ENCODE results near the gene MYOM1.

DNA sequence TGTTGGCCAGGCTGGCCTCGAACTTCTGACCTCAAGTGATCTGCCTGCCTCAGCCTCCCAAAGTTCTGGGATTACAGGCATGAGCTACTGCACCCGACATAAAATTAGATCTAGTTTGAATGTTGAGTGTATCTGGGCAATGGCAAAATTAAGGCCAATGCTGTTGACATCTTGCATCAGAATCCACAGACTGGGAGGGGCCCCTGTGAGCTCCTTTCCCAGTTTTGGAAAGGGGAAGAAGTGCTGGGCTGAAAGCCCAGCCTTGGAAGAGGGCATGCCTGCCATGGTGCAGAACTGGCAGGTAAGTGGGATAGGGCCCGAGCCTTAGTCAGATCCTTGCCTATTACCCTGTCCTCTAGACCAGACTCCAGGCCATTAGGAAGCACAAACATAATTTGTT is 4.5 kb upstream of the MYOM1 start:
- TF ChIP-seq, protein P1, sequence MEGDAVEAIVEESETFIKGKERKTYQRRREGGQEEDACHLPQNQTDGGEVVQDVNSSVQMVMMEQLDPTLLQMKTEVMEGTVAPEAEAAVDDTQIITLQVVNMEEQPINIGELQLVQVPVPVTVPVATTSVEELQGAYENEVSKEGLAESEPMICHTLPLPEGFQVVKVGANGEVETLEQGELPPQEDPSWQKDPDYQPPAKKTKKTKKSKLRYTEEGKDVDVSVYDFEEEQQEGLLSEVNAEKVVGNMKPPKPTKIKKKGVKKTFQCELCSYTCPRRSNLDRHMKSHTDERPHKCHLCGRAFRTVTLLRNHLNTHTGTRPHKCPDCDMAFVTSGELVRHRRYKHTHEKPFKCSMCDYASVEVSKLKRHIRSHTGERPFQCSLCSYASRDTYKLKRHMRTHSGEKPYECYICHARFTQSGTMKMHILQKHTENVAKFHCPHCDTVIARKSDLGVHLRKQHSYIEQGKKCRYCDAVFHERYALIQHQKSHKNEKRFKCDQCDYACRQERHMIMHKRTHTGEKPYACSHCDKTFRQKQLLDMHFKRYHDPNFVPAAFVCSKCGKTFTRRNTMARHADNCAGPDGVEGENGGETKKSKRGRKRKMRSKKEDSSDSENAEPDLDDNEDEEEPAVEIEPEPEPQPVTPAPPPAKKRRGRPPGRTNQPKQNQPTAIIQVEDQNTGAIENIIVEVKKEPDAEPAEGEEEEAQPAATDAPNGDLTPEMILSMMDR (conservative IDR thresholded peaks at IDR 0.05; ENCODE audit: low read depth, low read length) = no peak
- TF ChIP-seq EZH2 (IDR thresholded peaks at IDR 0.05; ENCODE audit: borderline replicate concordance, low read depth, low read length, poor library complexity, severe bottlenecking) = no peak
